Activated CD8-positive, alpha-beta memory T cell treated with anti-CD3 and anti-CD28 coated beads, Interleukin-2, amount 10 ng/mL, durations not matched to agents 7 days and 5 days (primary cell): Measurements from ENCODE around the gene SH3TC1. TPM values are rescaled to one million over a fixed set of nuclear protein-coding genes. Genes with fewer than 3 reads are reported as not detected.

Experiments used
- ATAC-seq: fragments of 150-1000 bp; cut with Tn5 transposase; one replicate; pipeline ENCODE4 v1.10.0; 2021; ENCODE audit warnings: moderate library complexity
- CTCF ChIA-PET: fragments of 350-600 bp; sonication (Branson Sonifier 250); formaldehyde crosslinking; loops from one replicate; lab custom pipeline; 2021; ENCODE audit warnings: antibody characterized with exemption; lab: Charles Lee
- DNase-seq: peaks from one replicate; pipeline ENCODE4 v3.0.0-alpha.2; 2020
- H3K27ac Mint-ChIP-seq: one replicate; pipeline ENCODE4 v1.8.0; 2021; ENCODE audit warnings: mild to moderate bottlenecking, mixed read lengths
- H3K27me3 Mint-ChIP-seq: one replicate; pipeline ENCODE4 v1.8.0; 2021; ENCODE audit warnings: mixed read lengths
- H3K36me3 Mint-ChIP-seq: one replicate; pipeline ENCODE4 v1.8.0; 2021; ENCODE audit warnings: mild to moderate bottlenecking, mixed read lengths
- H3K4me1 Mint-ChIP-seq: one replicate; pipeline ENCODE4 v1.8.0; 2021; ENCODE audit warnings: mixed read lengths
- H3K4me3 Mint-ChIP-seq: one replicate; pipeline ENCODE4 v1.8.0; 2021; ENCODE audit warnings: mild to moderate bottlenecking, moderate library complexity, mixed read lengths
- H3K9me3 Mint-ChIP-seq: one replicate; pipeline ENCODE4 v1.8.0; 2022; ENCODE audit warnings: low read depth, mixed read lengths
- total RNA-seq, 2 experiments: library from RNA; stranded (reverse); gene quantifications; one replicate each; pipeline ENCODE4 v1.2.3, GENCODE V29; 2021

Gene SH3TC1
- total RNA-seq, 2 experiments from 2014 or later = 6.0 to 10.7 TPM

DNA sequence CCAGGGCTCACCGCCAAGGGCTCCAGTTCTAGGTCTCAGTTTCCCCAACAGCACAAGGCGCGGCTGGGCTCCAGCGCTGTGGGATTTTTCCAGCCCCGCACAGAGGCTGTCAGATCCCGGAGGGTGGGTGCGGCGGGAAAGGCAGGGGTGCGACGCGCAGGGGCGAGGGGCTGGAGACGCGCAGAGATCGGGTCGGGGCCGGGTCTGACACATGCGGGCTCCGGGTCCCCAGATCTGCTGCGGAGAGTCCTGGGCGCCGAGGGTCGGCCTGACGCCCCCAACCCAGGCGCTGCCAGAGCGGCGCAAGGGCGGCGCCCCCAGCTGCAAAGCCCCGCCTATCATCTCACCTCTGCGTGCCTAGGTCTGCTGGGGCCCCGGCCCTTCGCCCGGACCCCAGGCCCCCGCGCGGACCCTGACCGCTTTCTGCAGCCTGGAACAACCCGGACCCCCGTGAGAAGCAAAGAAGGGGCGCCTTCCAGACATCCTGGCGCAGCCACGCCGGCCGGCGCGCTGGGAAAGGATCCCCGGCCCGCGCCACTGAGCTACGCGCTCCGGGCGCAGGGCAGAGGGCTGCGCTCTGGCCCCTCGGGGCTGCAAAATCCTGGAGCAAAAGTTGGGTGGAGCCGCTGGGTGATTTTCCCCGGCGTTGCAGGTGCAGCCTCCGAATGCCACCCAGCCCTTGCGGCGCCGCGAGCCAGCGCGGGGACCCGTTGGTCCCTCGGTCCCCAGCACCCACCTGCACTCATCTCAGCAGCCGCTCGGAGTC, 41.0 kb upstream of the SH3TC1 start:
- H3K36me3 Mint-ChIP-seq = no peaks in the 10 kb centered on the region
- peaks cover 18% of the 10 kb centered on the region for H3K27me3 Mint-ChIP-seq
- DNase-seq = no peak
- CTCF ChIA-PET = interaction anchor here (1.0 to 1.5 kb wide), 3 partner anchors 19 to 270 kb away, joined by 3 to 7 read pairs (median 3); no protein-coding TSS in a partner anchor
- peak overlapping the region; percentile 51 for H3K4me3 Mint-ChIP-seq
- peak; percentile 0 for ATAC-seq
- no peak overlapping the region for H3K27ac Mint-ChIP-seq
- H3K4me1 Mint-ChIP-seq = peaks cover 11% of the 10 kb centered on the region
- H3K9me3 Mint-ChIP-seq = no peaks in the 10 kb centered on the region

DNA sequence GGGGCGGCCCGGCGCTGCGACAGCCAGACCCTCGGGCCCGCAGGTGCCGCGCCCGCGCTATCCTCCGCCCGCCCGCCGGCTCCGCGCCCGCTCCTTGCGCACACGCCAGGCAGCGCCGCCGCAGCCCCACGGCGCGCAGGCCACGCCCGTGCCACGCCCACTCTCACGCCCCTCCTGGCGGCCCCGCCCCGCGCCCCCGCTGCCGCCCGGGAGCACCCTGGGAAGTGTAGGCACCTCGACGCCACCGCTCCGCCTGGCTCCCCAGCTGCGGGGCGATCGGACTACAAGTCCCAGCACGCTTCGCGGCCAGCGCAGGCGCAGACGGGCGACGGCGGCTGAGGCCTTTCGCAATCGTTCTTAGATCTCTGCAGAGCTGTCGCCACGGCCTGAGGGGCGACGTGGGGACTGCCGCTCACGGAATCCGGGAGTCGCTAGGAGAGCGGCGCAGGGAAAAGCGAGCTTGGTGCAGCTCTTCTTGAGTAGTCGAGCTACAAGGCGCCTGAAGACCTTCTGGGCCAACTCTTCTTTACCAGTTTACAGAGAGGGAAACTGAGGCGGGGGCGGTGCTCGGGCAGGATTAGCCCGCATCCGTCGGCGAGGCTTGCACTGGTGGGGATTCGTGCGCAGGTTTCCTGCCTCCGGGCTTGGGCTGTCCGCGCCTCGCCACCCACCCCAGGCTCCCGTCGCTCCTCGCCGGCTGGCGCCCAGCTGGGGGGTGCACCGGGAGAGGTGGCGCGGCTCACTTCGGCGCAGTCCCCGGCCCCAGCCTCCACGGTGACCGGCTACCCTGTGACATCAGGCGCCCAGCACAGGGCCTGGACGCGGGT, 40.2 kb upstream of the SH3TC1 start, which contains the start of gene ABLIM2:
Gene ABLIM2, minus strand, starts transcription at position 104 of the 827 bp plus-strand sequence. CDS start 124 bp downstream, outside the sequence.
- Mint-ChIP-seq H3K27ac (peak within 1 kb of the TSS; percentile 75), H3K4me1 (peaks cover 11% of the 10 kb centered on the region), H3K36me3 (no peaks in the 10 kb centered on the region), H3K27me3 (peaks cover 18% of the 10 kb centered on the region), H3K4me3 (peak within 1 kb of the TSS; percentile 89), H3K9me3 (no peaks in the 10 kb centered on the region)
- DNase-seq (peak; percentile 98), ATAC-seq (peak; percentile 99)
- CTCF ChIA-PET = interaction anchor here (1.0 to 1.5 kb wide), 4 partner anchors 18 to 354 kb away, joined by 3 to 7 read pairs (median 4); no protein-coding TSS in a partner anchor

DNA sequence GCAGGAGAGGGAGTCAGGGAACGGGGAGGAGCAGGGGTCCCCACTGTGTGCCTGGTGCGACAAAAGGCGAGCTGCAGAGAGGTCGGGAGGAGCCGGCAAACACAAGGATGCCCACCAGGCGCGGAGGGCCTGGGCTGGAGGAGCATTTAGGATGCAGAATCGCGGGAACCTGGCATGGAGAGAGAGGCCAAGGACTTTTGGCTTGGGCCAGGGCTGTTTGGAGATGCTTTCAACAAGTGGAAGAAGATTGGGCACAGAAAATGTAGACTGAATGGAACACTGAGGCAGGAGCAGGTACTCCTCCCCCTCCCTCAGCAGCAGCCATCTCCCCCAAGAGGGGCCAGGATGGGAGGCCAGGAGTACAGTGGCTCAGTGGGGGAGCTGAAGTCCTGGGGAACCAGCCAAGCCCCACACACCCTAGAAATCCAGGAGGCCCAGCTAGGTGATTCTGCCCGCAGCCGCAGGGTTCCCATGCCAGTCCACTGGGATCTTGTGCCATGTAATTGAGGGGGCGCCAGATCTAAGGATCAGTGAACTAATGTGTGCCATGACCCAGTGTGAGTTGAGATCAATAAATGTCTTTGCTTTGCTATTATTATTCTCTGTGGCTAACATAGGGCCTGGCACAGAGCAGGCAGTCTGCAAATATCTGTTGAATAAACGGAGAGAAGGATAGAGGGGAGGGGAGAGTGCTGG, 39.4 kb upstream of the SH3TC1 start:
- no peak for DNase-seq
- no peak for ATAC-seq
- Mint-ChIP-seq H3K4me1 (peaks cover 11% of the 10 kb centered on the region), H3K27ac (no peak overlapping the region), H3K9me3 (no peaks in the 10 kb centered on the region), H3K36me3 (no peaks in the 10 kb centered on the region), H3K4me3 (peak overlapping the region; percentile 89), H3K27me3 (peaks cover 18% of the 10 kb centered on the region)
- CTCF ChIA-PET = interaction anchor here (1.5 kb wide), 2 partner anchors 17 to 355 kb away, joined by 4 to 7 read pairs; no protein-coding TSS in a partner anchor

DNA sequence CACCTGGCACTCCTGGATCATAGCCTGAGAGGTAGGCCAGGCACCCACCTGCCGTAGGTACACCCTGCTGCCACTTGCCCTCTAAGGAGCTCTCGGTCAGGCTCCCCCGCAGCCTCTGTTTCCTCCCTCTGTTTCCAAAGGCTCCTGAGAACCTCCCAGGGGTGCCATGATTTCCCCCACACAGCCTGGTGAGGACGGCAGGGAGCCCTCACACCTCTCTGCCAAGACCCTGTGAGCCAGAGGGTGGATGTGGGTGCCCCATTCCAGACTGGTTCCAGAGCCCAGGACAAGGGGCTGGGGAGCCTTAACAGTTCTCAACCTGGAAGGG, 38.9 kb upstream of the SH3TC1 start:
- no peak overlapping the region for H3K27ac Mint-ChIP-seq
- DNase-seq (no peak), ATAC-seq (no peak)
- peaks cover 11% of the 10 kb centered on the region for H3K4me1 Mint-ChIP-seq
- no peaks in the 10 kb centered on the region for H3K36me3 Mint-ChIP-seq
- no peak overlapping the region for H3K4me3 Mint-ChIP-seq
- CTCF ChIA-PET = interaction anchor here (1.5 kb wide), 1 partner anchor 356 kb away, joined by 4 read pairs; no protein-coding TSS in a partner anchor
- H3K27me3 Mint-ChIP-seq = peaks cover 18% of the 10 kb centered on the region
- no peaks in the 10 kb centered on the region for H3K9me3 Mint-ChIP-seq

DNA sequence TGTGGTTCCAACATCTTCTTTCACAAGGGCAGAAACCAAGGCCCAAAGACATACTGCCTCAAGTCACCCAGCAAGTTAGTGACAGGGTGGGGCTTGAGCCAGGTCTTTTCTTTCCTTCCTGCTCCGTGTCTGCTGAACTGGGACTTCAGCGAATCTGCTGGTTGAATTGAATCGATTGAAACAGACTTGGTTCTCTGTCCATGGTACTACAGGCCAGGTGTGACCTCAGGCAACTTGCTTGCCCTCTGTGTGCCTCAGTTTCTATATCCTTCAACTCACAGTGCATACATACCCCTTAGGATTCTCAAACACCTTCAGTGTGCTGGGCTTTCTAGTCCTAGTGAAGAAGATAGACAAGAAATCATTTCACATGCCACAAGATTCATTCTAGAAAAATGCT, 38.5 kb upstream of the SH3TC1 start:
- Mint-ChIP-seq H3K4me3 (no peak overlapping the region), H3K36me3 (no peaks in the 10 kb centered on the region), H3K27ac (no peak overlapping the region), H3K27me3 (peaks cover 18% of the 10 kb centered on the region), H3K4me1 (peaks cover 11% of the 10 kb centered on the region), H3K9me3 (no peaks in the 10 kb centered on the region)
- ATAC-seq (no peak), DNase-seq (no peak)
- CTCF ChIA-PET = no interaction called here

DNA sequence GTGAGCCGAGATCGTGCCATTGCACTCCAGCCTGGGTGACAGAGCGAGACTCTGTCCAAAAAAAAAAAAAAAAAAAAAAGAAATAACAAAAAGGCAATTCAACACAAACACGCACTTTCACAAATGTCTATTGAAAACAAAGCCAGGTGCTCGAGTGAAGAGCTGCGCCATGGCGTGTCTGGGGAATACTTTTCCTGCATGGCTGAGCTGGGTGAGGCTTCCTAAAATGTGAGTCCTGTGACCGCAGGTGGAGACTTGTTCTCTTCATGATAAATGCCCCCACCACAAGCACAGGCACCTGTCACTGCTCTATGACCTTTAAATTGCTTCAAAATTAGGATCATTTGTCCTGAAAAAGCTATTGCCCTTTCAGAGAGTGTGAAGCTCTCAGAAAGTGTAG, 36.5 kb upstream of the SH3TC1 start:
- DNase-seq = no peak
- no peak for ATAC-seq
- CTCF ChIA-PET = interaction anchor here (1.6 kb wide), 1 partner anchor 14 kb away, joined by 3 read pairs; no protein-coding TSS in a partner anchor
- Mint-ChIP-seq H3K9me3 (no peaks in the 10 kb centered on the region), H3K27me3 (peaks cover 11% of the 10 kb centered on the region), H3K36me3 (no peaks in the 10 kb centered on the region), H3K4me1 (peaks cover 11% of the 10 kb centered on the region), H3K4me3 (no peak overlapping the region), H3K27ac (no peak overlapping the region)

DNA sequence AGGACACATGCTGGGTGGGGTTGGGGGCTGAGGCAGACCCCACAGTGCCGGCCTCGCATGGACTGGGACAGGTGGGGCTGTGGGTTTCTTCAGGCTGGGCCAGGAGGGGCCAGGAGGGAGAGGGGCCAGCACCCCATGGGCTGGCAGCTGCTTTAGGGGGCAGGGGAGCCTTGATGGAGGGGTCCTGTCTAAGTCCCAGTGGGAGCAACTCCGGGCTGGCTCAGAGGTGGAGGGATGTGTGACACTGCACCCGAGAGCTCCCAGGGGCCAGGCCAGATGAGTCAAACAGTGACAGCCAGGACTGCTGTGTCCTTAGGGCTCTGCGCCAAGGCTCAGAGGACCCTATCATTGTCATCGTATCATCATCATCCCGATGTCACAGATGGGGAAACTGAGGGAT, 36.1 kb upstream of the SH3TC1 start:
- H3K36me3 Mint-ChIP-seq = no peaks in the 10 kb centered on the region
- peaks cover 11% of the 10 kb centered on the region for H3K4me1 Mint-ChIP-seq
- no peak for DNase-seq
- ATAC-seq = no peak
- H3K27ac Mint-ChIP-seq = no peak overlapping the region
- peaks cover 9% of the 10 kb centered on the region for H3K27me3 Mint-ChIP-seq
- no peaks in the 10 kb centered on the region for H3K9me3 Mint-ChIP-seq
- H3K4me3 Mint-ChIP-seq = no peak overlapping the region
- CTCF ChIA-PET = interaction anchor here (1.6 kb wide), 1 partner anchor 14 kb away, joined by 3 read pairs; no protein-coding TSS in a partner anchor

DNA sequence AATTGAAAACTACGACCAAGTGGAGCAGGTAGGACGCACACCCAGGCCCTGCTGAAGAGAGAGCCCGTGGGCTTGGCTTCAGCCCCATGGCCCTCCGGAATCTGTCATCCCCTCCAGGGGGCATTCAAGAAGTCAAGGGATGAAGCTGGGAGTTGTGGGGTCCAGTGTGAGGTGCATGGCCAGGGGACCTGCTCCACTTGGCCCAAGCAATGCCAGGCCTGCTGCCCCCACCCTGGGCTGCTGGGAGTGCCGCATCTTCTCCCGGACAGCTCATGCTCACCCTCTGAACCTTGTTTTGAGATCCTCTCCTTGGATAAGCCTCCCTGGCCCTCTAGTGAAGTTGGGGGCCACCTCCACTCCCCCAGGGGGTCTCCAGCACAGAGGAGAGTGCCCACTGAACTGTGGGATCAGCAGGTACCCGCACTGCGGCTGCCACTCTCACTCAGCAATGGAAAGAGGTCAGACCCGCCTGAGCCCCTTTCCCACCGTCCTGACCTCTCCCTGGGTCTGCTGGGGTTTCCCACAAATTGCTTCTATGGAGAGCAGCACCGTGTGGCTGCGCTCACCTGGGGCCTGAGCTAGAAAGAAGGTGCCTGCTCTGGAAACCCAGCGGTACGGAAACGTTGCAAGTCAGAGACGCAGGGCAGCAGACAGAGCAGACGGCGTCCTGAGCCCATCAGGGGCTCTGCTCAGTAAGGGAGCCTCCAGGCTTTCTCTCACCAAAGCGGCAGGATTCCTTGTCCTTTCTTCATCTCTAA, 35.5 kb upstream of the SH3TC1 start:
- CTCF ChIA-PET = interaction anchor here (1.6 kb wide), 1 partner anchor 13 kb away, joined by 3 read pairs; no protein-coding TSS in a partner anchor
- no peak for ATAC-seq
- H3K4me1 Mint-ChIP-seq = peaks cover 11% of the 10 kb centered on the region
- H3K27me3 Mint-ChIP-seq = peaks cover 9% of the 10 kb centered on the region
- H3K4me3 Mint-ChIP-seq = no peak overlapping the region
- H3K36me3 Mint-ChIP-seq = no peaks in the 10 kb centered on the region
- no peak for DNase-seq
- H3K9me3 Mint-ChIP-seq = peaks cover 3% of the 10 kb centered on the region
- H3K27ac Mint-ChIP-seq = no peak overlapping the region

DNA sequence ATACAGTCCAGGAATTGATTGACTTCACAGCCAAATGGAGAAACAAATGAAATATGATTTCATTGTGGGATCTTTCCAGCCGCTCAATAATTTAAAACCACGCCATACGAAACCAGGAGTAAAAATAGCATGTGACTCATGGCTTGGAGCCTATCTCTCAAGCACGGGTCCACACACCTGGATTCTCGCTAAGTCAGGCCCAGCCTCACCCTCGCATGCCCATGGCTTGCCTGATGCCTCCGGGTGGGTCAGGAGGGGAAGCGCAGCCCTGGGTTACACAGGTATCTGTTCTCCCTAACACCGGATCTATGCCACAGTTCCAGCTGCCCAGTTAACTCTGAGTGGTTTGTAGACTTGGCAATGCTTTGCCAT, 34.9 kb upstream of the SH3TC1 start:
- H3K4me3 Mint-ChIP-seq = no peak overlapping the region
- no peak for DNase-seq
- H3K4me1 Mint-ChIP-seq = peaks cover 7% of the 10 kb centered on the region
- no peaks in the 10 kb centered on the region for H3K36me3 Mint-ChIP-seq
- peaks cover 6% of the 10 kb centered on the region for H3K27me3 Mint-ChIP-seq
- no peak overlapping the region for H3K27ac Mint-ChIP-seq
- H3K9me3 Mint-ChIP-seq = peaks cover 3% of the 10 kb centered on the region
- no peak for ATAC-seq
- CTCF ChIA-PET = interaction anchor here (1.6 kb wide), 1 partner anchor 13 kb away, joined by 3 read pairs; no protein-coding TSS in a partner anchor

DNA sequence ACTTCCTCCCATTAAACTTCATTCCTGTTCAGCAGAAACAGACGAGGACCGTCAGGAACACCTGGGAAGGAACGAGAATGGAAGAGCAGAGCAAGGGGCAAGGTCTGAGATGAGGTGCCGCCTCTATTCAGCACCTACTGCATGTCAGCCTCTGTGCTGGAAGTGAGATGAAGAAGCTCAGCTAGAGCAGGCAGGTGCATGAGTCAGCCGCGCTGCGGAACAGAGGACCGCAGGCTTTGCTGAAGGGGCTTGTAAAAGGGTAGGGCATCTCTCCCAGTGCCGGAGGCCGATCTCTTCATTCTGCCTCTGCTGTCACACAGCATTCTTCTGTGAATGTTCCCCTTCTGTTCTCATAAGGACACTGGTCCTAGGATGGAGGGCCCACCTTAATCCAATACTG, 34.4 kb upstream of the SH3TC1 start:
- H3K36me3 Mint-ChIP-seq = no peaks in the 10 kb centered on the region
- peaks cover 5% of the 10 kb centered on the region for H3K27me3 Mint-ChIP-seq
- peaks cover 4% of the 10 kb centered on the region for H3K4me1 Mint-ChIP-seq
- no peak overlapping the region for H3K27ac Mint-ChIP-seq
- ATAC-seq = no peak
- CTCF ChIA-PET = no interaction called here
- H3K9me3 Mint-ChIP-seq = peaks cover 3% of the 10 kb centered on the region
- H3K4me3 Mint-ChIP-seq = no peak overlapping the region
- DNase-seq = no peak

DNA sequence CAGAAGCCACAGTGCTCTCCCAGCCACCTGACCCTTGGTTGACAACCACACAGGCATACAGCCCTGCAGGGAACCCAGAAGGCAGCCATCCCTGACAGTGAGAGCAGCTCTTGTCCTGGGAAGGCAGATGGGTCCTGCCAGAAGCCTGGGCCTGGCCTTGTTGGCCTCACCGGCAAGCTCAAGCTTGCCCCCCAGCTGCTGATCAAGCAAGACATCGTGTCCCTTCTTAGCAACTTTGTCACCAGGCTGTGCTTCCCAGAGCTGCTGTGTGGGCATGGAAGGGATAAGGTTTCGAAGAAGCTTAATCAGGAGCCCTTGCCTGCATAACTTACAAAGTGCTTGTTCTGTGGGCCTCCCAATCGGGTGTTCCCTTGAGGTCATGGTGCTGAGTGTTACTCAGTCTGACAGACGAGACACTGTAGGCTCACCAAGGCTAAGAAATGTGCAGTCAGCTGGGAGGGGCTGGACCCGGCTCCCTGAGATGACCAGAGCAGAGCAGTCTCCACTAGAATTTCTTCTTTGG, 33.7 kb upstream of the SH3TC1 start:
- ATAC-seq (no peak), DNase-seq (no peak)
- H3K9me3 Mint-ChIP-seq = peaks cover 3% of the 10 kb centered on the region
- H3K36me3 Mint-ChIP-seq = no peaks in the 10 kb centered on the region
- CTCF ChIA-PET = no interaction called here
- peaks cover 2% of the 10 kb centered on the region for H3K4me1 Mint-ChIP-seq
- no peak overlapping the region for H3K4me3 Mint-ChIP-seq
- H3K27me3 Mint-ChIP-seq = peaks cover 2% of the 10 kb centered on the region
- no peak overlapping the region for H3K27ac Mint-ChIP-seq

DNA sequence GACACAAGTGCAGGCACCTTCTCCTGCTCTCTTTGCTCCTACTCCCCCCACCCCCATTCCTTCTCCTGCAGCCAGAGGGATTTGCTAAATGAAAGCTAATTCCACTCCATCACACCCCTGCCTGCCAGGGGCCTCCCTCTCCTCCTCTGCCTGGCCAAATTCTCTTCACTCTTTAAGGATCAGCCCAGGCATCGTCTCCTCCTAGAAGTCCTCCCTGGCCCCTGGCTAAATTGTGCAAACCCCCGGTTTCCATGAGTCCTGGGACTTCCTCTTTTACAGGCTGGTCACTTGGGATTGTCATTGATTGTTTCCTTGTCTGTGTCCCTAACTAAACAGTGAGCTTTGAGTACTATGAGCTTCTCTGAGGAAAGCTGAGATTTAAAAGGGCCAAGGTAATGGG, 31.8 kb upstream of the SH3TC1 start:
- no peak overlapping the region for H3K27ac Mint-ChIP-seq
- DNase-seq (no peak), ATAC-seq (no peak)
- H3K27me3 Mint-ChIP-seq = peaks cover 5% of the 10 kb centered on the region
- H3K4me1 Mint-ChIP-seq = no peaks in the 10 kb centered on the region
- H3K4me3 Mint-ChIP-seq = no peak overlapping the region
- CTCF ChIA-PET = interaction anchor here (0.9 to 1.5 kb wide), 2 partner anchors 9 to 32 kb away, joined by 3 to 4 read pairs; partner anchors contain the start of gene SH3TC1
- H3K36me3 Mint-ChIP-seq = no peaks in the 10 kb centered on the region
- peaks cover 3% of the 10 kb centered on the region for H3K9me3 Mint-ChIP-seq
